Gastroesophageal sphincter (tissue), 3 donors: ENCODE data around the gene CACNG4.

Experiments
- EP300 ChIP-seq: sonication (generic); formaldehyde crosslinking; IDR thresholded peaks from one replicate; pipeline ENCODE4 v1.6.1; 2017; ENCODE audit warnings: antibody characterized with exemption, mild to moderate bottlenecking
- POLR2A ChIP-seq, 2 donors: fragments of 450-650 bp; IDR thresholded peaks; one replicate each; pipeline ENCODE4 v1.6.1; 2017; ENCODE audit warnings: antibody characterized with exemption in 2 of 2, mild to moderate bottlenecking in 2 of 2, moderate library complexity in 1 of 2
- POLR2AphosphoS5 ChIP-seq: sonication (generic); formaldehyde crosslinking; IDR thresholded peaks from one replicate; pipeline ENCODE4 v1.6.1; 2017; ENCODE audit warnings: antibody characterized with exemption
- TF ChIP-seq, protein P1 (sequence below), 4 experiments: fragments of 200-600 bp in 2 of 4; fragments of 450-650 bp in 2 of 4; sonication (generic) in 1 of 4; IDR thresholded peaks; one replicate each; pipeline ENCODE4 v1.5.1; 2017 to 2019; ENCODE audit warnings: antibody characterized with exemption in 4 of 4, mild to moderate bottlenecking in 2 of 4, moderate library complexity in 2 of 4

DNA sequence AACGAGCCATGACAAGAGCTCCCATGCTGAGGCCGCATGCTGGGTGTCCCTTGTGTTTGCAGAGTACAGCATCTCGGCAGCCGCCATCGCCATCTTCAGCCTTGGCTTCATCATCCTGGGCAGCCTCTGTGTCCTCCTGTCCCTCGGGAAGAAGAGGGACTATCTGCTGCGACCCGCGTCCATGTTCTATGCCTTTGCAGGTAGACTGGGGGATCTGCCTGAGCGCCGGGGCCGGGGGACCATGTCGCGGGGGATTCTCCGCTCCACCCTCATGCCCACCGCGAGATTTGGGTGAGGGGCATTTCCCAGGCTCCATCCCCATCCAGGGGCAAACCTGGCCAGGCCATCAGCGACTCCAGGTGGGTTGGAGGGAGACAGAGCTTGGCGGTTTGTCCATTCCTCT is 90.5 kb downstream of the CACNG4 start:
- TF ChIP-seq, protein P1, sequence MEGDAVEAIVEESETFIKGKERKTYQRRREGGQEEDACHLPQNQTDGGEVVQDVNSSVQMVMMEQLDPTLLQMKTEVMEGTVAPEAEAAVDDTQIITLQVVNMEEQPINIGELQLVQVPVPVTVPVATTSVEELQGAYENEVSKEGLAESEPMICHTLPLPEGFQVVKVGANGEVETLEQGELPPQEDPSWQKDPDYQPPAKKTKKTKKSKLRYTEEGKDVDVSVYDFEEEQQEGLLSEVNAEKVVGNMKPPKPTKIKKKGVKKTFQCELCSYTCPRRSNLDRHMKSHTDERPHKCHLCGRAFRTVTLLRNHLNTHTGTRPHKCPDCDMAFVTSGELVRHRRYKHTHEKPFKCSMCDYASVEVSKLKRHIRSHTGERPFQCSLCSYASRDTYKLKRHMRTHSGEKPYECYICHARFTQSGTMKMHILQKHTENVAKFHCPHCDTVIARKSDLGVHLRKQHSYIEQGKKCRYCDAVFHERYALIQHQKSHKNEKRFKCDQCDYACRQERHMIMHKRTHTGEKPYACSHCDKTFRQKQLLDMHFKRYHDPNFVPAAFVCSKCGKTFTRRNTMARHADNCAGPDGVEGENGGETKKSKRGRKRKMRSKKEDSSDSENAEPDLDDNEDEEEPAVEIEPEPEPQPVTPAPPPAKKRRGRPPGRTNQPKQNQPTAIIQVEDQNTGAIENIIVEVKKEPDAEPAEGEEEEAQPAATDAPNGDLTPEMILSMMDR (IDR thresholded peaks at IDR 0.05) = no peak
- TF ChIP-seq POLR2A (IDR thresholded peaks at IDR 0.05) = no peak
- no peak for TF ChIP-seq POLR2AphosphoS5
- no peak for TF ChIP-seq EP300
